ENCODE data around the gene SEC14L2. TPM values are rescaled to one million over a fixed set of nuclear protein-coding genes. Genes with fewer than 3 reads are reported as not detected.
"Not testable (repeated sequence)": the region's sequence is repeated elsewhere in the genome, so short reads cannot be mapped to it uniquely, and the experiment has no call there.

Gene SEC14L2
- total RNA-seq, 1 experiment from 2014 or later: 8.2 TPM

DNA sequence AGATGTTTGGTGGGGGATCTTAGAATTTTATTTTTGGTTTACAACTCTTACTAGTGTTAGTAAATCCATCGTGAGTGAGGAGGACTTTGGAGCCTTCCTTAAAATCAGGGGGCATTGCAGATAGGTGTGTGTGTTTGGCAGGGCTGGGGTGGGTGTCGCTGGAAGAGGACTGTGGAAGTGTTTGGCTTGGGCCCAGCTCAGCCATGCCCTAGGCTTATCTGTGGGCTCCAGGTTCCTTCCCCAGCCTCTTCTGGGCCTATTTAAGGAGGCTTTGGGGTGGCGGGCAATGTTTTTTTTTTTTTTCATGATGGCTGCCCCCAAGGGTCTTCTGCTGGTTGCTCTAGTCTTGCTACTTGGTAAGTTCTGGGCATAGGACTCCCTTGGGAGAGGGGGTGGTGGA lies 50.8 kb downstream of the SEC14L2 start:
- no peak overlapping the region for H2BK20ac ChIP-seq (ENCODE audit: low read depth, low read length, poor library complexity, severe bottlenecking)
- H3K27ac ChIP-seq (ENCODE audit: insufficient read length, low read depth, low read length): no peak overlapping the region
- H4K5ac ChIP-seq (ENCODE audit: insufficient read length, low read depth, low read length): no peak overlapping the region
- H4K91ac ChIP-seq (ENCODE audit: insufficient read length, low read depth, low read length): no peak overlapping the region
- no peak overlapping the region for H2AK5ac ChIP-seq (ENCODE audit: insufficient read length, low read length)
- H3K27me3 ChIP-seq (ENCODE audit: insufficient read depth, low read length): no peaks in the 10 kb centered on the region
- H3K9me3 ChIP-seq (ENCODE audit: control insufficient read depth, low read depth, low read length): no peaks in the 10 kb centered on the region
- H3K4ac ChIP-seq (ENCODE audit: low read depth, low read length): no peak overlapping the region
- WGBS (ENCODE audit: extremely low coverage, insufficient read length, low lambda C conversion rate): no CpG with 5 or more reads among the region's 3 CpGs
- H3K4me1 ChIP-seq (ENCODE audit: insufficient read depth, low read length): no peaks in the 10 kb centered on the region
- no peaks in the 10 kb centered on the region for H4K20me1 ChIP-seq (ENCODE audit: control insufficient read depth, insufficient read depth, insufficient read length)
- H2BK15ac ChIP-seq (ENCODE audit: low read depth, low read length): no peak overlapping the region
- no peak overlapping the region for H2BK5ac ChIP-seq (ENCODE audit: insufficient read length, low read length)
- H3K4me3 Mint-ChIP-seq: no peak overlapping the region
- no peaks in the 10 kb centered on the region for H3K9me3 Mint-ChIP-seq
- no peaks in the 10 kb centered on the region for H3K79me1 ChIP-seq (ENCODE audit: insufficient read depth, low read depth, low read length, poor library complexity, severe bottlenecking)
- no peak overlapping the region for H4K8ac ChIP-seq (replicated peaks; ENCODE audit: insufficient read length, low read depth, low read length)
- H3K56ac ChIP-seq (ENCODE audit: insufficient read length, low read depth, low read length): no peak overlapping the region
- H3K4me2 ChIP-seq (ENCODE audit: insufficient read depth, insufficient read length, low read length): no peak overlapping the region
- DNase-seq: no peak
- H3K18ac ChIP-seq (ENCODE audit: insufficient read length, low read depth, low read length): no peak overlapping the region
- no peaks in the 10 kb centered on the region for H3K36me3 Mint-ChIP-seq (ENCODE audit: insufficient read depth in 1 of 3, low read depth in 3 of 3)
- no peak overlapping the region for H2AFZ ChIP-seq (ENCODE audit: low read length)
- TF ChIP-seq, protein P1, sequence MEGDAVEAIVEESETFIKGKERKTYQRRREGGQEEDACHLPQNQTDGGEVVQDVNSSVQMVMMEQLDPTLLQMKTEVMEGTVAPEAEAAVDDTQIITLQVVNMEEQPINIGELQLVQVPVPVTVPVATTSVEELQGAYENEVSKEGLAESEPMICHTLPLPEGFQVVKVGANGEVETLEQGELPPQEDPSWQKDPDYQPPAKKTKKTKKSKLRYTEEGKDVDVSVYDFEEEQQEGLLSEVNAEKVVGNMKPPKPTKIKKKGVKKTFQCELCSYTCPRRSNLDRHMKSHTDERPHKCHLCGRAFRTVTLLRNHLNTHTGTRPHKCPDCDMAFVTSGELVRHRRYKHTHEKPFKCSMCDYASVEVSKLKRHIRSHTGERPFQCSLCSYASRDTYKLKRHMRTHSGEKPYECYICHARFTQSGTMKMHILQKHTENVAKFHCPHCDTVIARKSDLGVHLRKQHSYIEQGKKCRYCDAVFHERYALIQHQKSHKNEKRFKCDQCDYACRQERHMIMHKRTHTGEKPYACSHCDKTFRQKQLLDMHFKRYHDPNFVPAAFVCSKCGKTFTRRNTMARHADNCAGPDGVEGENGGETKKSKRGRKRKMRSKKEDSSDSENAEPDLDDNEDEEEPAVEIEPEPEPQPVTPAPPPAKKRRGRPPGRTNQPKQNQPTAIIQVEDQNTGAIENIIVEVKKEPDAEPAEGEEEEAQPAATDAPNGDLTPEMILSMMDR (conservative IDR thresholded peaks at IDR 0.05): no peak
- H3T11ph ChIP-seq (ENCODE audit: low read length): no peak overlapping the region
- H2BK120ac ChIP-seq (ENCODE audit: low read depth, low read length, poor library complexity, severe bottlenecking): no peak overlapping the region
- peaks cover 13 to 15% of the 10 kb centered on the region in 2 experiments for H3K4me1 Mint-ChIP-seq
- no peak overlapping the region for H2BK12ac ChIP-seq (ENCODE audit: insufficient read length, low read depth, low read length)
- no peak overlapping the region for H3K14ac ChIP-seq (ENCODE audit: insufficient read depth, low read length)
- no peaks in the 10 kb centered on the region for H3K23me2 ChIP-seq (ENCODE audit: insufficient read length, low read depth, low read length, poor library complexity, severe bottlenecking)
- H3K9ac ChIP-seq (ENCODE audit: extremely low read depth, insufficient read length, low read length): no peak overlapping the region
- no peak overlapping the region for H3K23ac ChIP-seq (ENCODE audit: insufficient read length, low read depth, low read length)
- H3K79me2 ChIP-seq (ENCODE audit: insufficient read depth, low read length): no peaks in the 10 kb centered on the region
- H3K27ac Mint-ChIP-seq: no peak overlapping the region
- H3K27me3 Mint-ChIP-seq (ENCODE audit: low read depth): no peaks in the 10 kb centered on the region; the same call in 1 of the 2 replicates

DNA sequence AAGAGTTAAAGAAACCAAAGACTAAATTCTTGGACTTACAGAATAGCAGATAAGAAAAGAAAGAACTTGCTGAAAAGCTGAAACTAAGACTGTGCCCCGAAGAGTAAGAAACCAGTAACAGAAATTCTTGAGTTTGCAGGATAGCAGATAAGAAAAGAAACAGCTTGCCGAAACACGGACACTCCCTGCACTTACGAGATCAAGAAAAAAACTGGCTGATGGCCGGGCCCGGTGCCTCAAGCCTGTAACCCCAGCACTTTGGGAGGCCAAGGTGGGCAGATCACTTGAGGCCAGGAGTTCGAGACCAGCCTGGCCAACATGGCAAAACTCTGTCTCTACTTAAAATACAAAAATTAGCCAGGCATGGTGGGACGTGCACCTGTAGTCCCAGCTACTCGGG lies 54.7 kb downstream of the SEC14L2 start:
- H2BK12ac ChIP-seq (ENCODE audit: insufficient read length, low read depth, low read length); H4K8ac ChIP-seq (replicated peaks; ENCODE audit: insufficient read length, low read depth, low read length); H4K91ac ChIP-seq (ENCODE audit: insufficient read length, low read depth, low read length); H3K9ac ChIP-seq (ENCODE audit: extremely low read depth, insufficient read length, low read length); H3K9me3 Mint-ChIP-seq; H3K4ac ChIP-seq (ENCODE audit: low read depth, low read length); H3K27ac Mint-ChIP-seq; H4K5ac ChIP-seq (ENCODE audit: insufficient read length, low read depth, low read length); H3K36me3 Mint-ChIP-seq (ENCODE audit: insufficient read depth in 1 of 3, low read depth in 3 of 3); H3K4me2 ChIP-seq (ENCODE audit: insufficient read depth, insufficient read length, low read length); H2BK5ac ChIP-seq (ENCODE audit: insufficient read length, low read length); H4K20me1 ChIP-seq (ENCODE audit: control insufficient read depth, insufficient read depth, insufficient read length); H2AFZ ChIP-seq (ENCODE audit: low read length); H3K18ac ChIP-seq (ENCODE audit: insufficient read length, low read depth, low read length); H2BK20ac ChIP-seq (ENCODE audit: low read depth, low read length, poor library complexity, severe bottlenecking); H2BK15ac ChIP-seq (ENCODE audit: low read depth, low read length); H3K27ac ChIP-seq (ENCODE audit: insufficient read length, low read depth, low read length); H3K27me3 Mint-ChIP-seq (ENCODE audit: low read depth); H2AK5ac ChIP-seq (ENCODE audit: insufficient read length, low read length); H2BK120ac ChIP-seq (ENCODE audit: low read depth, low read length, poor library complexity, severe bottlenecking); H3K23me2 ChIP-seq (ENCODE audit: insufficient read length, low read depth, low read length, poor library complexity, severe bottlenecking); H3K79me1 ChIP-seq (ENCODE audit: insufficient read depth, low read depth, low read length, poor library complexity, severe bottlenecking); H3K14ac ChIP-seq (ENCODE audit: insufficient read depth, low read length); H3K56ac ChIP-seq (ENCODE audit: insufficient read length, low read depth, low read length); H3K27me3 ChIP-seq (ENCODE audit: insufficient read depth, low read length); H3K4me1 Mint-ChIP-seq; H3K79me2 ChIP-seq (ENCODE audit: insufficient read depth, low read length); H3K9me3 ChIP-seq (ENCODE audit: control insufficient read depth, low read depth, low read length); H3K23ac ChIP-seq (ENCODE audit: insufficient read length, low read depth, low read length); H3K4me1 ChIP-seq (ENCODE audit: insufficient read depth, low read length); H3T11ph ChIP-seq (ENCODE audit: low read length); DNase-seq; H3K4me3 Mint-ChIP-seq: not testable (repeated sequence)
- no CpG with 5 or more reads among the region's 9 CpGs for WGBS (ENCODE audit: extremely low coverage, insufficient read length, low lambda C conversion rate)
